ENCODE measurements around the gene TRABD2A.

Gene TRABD2A

GRCh38 chr2:84904717-84905174 is 23.9 kb upstream of the TRABD2A start:
- peak in 10 of 14 donors; percentile 24 to 65 (median 36) for DNase-seq

- no peak for DNase-seq
These were observed 23.3 kb upstream of the TRABD2A start for GRCh38 chr2:84904151-84904550.

GRCh38 chr2:84902526-84902925 is 21.6 kb upstream of the TRABD2A start:
- no peak for DNase-seq

GRCh38 chr2:84901593-84902120 is 20.8 kb upstream of the TRABD2A start:
- no peak for DNase-seq

- DNase-seq: no peak
These were observed 20.1 kb upstream of the TRABD2A start for GRCh38 chr2:84900971-84901370.

GRCh38 chr2:84899304-84900204 is 18.7 kb upstream of the TRABD2A start:
- DNase-seq: peak in 1 of 14 donors; percentile 18

GRCh38 chr2:84897773-84898172 is 16.9 kb upstream of the TRABD2A start:
- DNase-seq: no peak

- DNase-seq: no peak
These were observed 15.7 kb upstream of the TRABD2A start for GRCh38 chr2:84896567-84896966.

- no peak for DNase-seq
These were observed 14.1 kb upstream of the TRABD2A start for GRCh38 chr2:84894758-84895520.

GRCh38 chr2:84894131-84894586 is 13.3 kb upstream of the TRABD2A start:
- no peak for DNase-seq

GRCh38 chr2:84891355-84892010 is 10.6 kb upstream of the TRABD2A start:
- no peak for DNase-seq

- DNase-seq: no peak
These were observed 8.4 kb upstream of the TRABD2A start for GRCh38 chr2:84889332-84889731.

- peak in 4 of 14 donors; percentile 15 to 36 (median 23) for DNase-seq
These were observed 7.8 kb upstream of the TRABD2A start for GRCh38 chr2:84888401-84889276.

GRCh38 chr2:84886791-84887190 is 5.9 kb upstream of the TRABD2A start:
- no peak for DNase-seq

GRCh38 chr2:84885111-84885510 is 4.2 kb upstream of the TRABD2A start:
- no peak for DNase-seq

GRCh38 chr2:84884449-84884848 is 3.6 kb upstream of the TRABD2A start:
- DNase-seq: no peak

- no peak for DNase-seq
These were observed 2.1 kb upstream of the TRABD2A start for GRCh38 chr2:84882775-84883550.

- no peak for DNase-seq
These were observed 1.5 kb upstream of the TRABD2A start for GRCh38 chr2:84882414-84882738.

- peak in 12 of 14 donors; percentile 8 to 67 (median 38) for DNase-seq
These were observed 913 bp upstream of the TRABD2A start for GRCh38 chr2:84881581-84882413.

- no peak for DNase-seq
These were observed 564 bp downstream of the TRABD2A start for GRCh38 chr2:84880395-84880644.
